Measurements from ENCODE around the gene FZR1. TPM values are rescaled to one million over a fixed set of nuclear protein-coding genes. Genes with fewer than 3 reads are reported as not detected.
"Not testable (repeated sequence)": the region's sequence is repeated elsewhere in the genome, so short reads cannot be mapped to it uniquely, and the experiment has no call there.

The FZR1 gene
- total RNA-seq, 1 experiment from 2014 or later: 57.0 TPM

DNA sequence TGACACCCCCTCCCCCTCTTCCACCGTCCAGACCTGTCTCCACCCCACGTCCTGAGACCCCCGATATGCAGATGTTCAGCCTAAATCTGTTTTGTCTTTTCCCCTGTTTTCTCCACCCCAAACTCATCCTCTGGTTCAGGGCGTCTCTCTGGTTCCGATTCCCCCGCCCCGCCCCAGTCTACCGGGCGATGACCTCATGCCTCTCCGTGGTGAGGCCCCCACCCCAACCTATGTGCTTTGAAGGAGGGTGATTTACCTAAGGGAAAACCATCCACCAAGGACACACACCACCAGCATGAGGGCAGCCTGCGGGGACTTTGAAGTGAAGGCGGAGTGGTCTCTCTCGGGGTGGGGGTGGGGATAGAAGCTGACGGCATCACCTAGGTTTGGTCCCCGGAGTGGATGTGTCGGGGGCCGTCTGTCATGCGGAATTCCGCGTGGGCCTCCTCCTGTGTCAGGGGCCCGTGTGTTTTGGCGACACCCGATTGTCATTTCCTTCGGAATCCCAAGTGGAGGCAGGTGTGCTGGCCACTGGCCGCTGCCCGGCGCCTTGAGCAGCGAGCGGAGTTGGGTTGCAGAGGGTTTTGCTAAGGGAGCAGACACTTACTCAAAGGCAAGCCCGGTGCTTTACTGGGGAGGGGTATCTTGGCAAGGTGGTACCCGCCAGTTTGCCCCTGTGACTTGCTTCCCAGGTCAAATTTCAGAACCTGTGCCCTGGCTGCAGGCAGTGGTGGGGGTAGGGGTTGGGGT lies 1.4 kb downstream of the FZR1 start:
- intact Hi-C loops (cut with micrococcal nuclease; ENCODE audit: unreplicated experiment): no loop called here
- no peak overlapping the region for H2AFZ ChIP-seq
- no peaks in the 10 kb centered on the region for H3K9me3 ChIP-seq (ENCODE audit: insufficient read depth, low read depth)
- ChIA-PET CTCF (interaction anchor here (0.6 kb wide), 1 partner anchor 203 kb away, joined by 3 read pairs; no protein-coding TSS in a partner anchor), POLR2A (ENCODE audit: unreplicated experiment) (interaction anchor here (0.7 kb wide), 1 partner anchor 231 kb away, joined by 3 read pairs; no protein-coding TSS in a partner anchor)
- 0 out of 2 replicates have a peak, but pooled peaks cover 10% of the 10 kb centered on the region for H3K4me1 ChIP-seq (replicated peaks; ENCODE audit: insufficient read depth)
- no peaks in the 10 kb centered on the region for H3K27me3 ChIP-seq (ENCODE audit: insufficient read depth, low read depth)
- H3K79me2 ChIP-seq (ENCODE audit: low read depth): peaks cover 55% of the 10 kb centered on the region
- BruUV-seq (replicated peaks): TSS peak; percentile 45
- H3K4me2 ChIP-seq: peak overlapping the region; percentile 82
- H3K27ac ChIP-seq: no peak overlapping the region
- H3K4me3 ChIP-seq: peak overlapping the region; percentile 68
- H4K20me1 ChIP-seq (ENCODE audit: insufficient read depth): peaks cover 22% of the 10 kb centered on the region
- TF ChIP-seq CTCF (conservative IDR thresholded peaks at IDR 0.05): no peak
- no peak for TF ChIP-seq EZH2 (IDR thresholded peaks at IDR 0.05; ENCODE audit: low read depth)
- no peaks in the 10 kb centered on the region for H3K36me3 ChIP-seq (ENCODE audit: low read depth)
- H3K9me2 ChIP-seq (ENCODE audit: insufficient read depth): no peaks in the 10 kb centered on the region
- no peak for DNase-seq
- H3F3A ChIP-seq (ENCODE audit: insufficient read depth, low read depth): peaks cover 12% of the 10 kb centered on the region; the same call in 1 of the 2 replicates

DNA sequence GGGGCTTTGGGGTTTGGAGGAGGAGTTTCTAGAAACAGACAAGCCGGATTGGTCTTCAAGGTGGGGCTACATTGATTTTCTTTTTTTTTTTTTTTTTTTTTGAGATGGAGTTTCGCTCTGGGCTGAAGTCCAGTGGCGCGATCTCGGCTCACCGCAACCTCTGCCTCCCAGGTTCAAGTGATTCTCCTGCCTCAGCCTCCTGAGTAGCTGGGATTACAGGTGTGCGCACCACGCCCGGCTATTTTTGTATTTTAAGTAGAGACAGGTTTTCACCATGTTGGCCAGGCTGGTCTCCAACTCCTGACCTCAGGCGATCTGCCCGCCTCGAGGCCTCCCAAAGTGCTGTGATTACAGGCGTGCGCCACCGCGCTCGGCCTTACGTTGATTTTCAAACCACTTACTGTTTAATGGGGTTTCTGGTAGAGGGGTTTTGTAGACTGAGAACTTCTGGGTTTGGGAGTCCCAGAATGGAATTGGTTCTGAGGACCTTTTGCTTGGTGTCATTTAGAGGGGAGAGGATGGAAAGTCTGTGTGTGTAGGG lies 2.1 kb downstream of the FZR1 start:
- H3K4me1 ChIP-seq (replicated peaks; ENCODE audit: insufficient read depth): 0 out of 2 replicates have a peak, but pooled peaks cover 10% of the 10 kb centered on the region
- H3K27me3 ChIP-seq (ENCODE audit: insufficient read depth, low read depth); H2AFZ ChIP-seq; H3K27ac ChIP-seq; H3K4me3 ChIP-seq; H3K36me3 ChIP-seq (ENCODE audit: low read depth); BruUV-seq (replicated peaks); H3K9me3 ChIP-seq (ENCODE audit: insufficient read depth, low read depth); DNase-seq; intact Hi-C loops (cut with micrococcal nuclease; ENCODE audit: unreplicated experiment); POLR2A ChIA-PET (ENCODE audit: unreplicated experiment); CTCF ChIA-PET; H3K4me2 ChIP-seq; H3K9me2 ChIP-seq (ENCODE audit: insufficient read depth): not testable (repeated sequence)
- peaks cover 12% of the 10 kb centered on the region; the same call in 1 of the 2 replicates for H3F3A ChIP-seq (ENCODE audit: insufficient read depth, low read depth)
- peaks cover 60% of the 10 kb centered on the region for H3K79me2 ChIP-seq (ENCODE audit: low read depth)
- H4K20me1 ChIP-seq (ENCODE audit: insufficient read depth): peaks cover 22% of the 10 kb centered on the region

DNA sequence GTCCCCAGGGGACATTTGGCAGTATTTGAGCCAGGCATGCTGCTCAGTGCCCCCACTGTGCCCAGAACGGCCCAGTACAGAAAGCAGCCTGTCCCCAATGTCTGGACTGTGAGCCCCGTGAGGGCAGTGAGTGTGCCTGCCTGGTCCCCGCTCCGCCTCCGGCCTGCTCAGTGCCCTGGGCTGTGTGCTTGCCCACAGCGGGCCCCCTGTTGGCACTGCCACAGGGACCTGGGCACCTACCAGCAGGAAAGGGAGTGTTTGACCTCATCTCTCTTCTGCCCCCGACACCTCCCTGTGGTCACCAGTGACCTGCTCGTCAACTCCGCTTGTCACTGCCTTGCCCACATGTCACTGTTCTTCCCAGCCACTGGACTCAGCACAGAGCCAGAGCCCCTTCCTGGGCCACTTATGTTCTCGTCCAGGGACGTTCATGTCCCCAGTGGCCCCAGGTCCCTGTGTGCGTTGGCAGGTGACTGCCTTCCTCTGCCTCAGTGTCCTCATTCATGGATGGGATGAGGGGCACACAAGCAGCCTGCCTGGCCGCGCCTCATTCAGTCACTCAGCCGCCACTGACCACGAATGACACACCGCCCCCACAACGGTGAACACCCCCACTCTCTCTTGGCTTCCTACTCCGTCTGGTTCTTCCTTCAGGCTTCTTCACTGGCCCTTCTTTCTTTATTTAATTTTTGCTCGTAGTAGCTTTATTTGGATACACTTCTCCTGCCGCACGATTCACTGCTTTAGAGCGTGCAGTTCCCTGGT lies 2.8 kb downstream of the FZR1 start:
- Histone ChIP-seq H3K79me2 (ENCODE audit: low read depth) (peaks cover 60% of the 10 kb centered on the region), H3K36me3 (ENCODE audit: low read depth) (no peaks in the 10 kb centered on the region), H3K9me3 (ENCODE audit: insufficient read depth, low read depth) (no peaks in the 10 kb centered on the region), H3K27ac (no peak overlapping the region), H3K4me2 (no peak overlapping the region), H3K27me3 (ENCODE audit: insufficient read depth, low read depth) (no peaks in the 10 kb centered on the region), H3K9me2 (ENCODE audit: insufficient read depth) (no peaks in the 10 kb centered on the region), H2AFZ (no peak overlapping the region), H3K4me1 (replicated peaks; ENCODE audit: insufficient read depth) (0 out of 2 replicates have a peak, but pooled peaks cover 10% of the 10 kb centered on the region), H3F3A (ENCODE audit: insufficient read depth, low read depth) (peaks cover 12% of the 10 kb centered on the region; the same call in 1 of the 2 replicates), H4K20me1 (ENCODE audit: insufficient read depth) (peaks cover 22% of the 10 kb centered on the region), H3K4me3 (no peak overlapping the region)
- BruUV-seq (replicated peaks): no TSS peak
- TF ChIP-seq CTCF (conservative IDR thresholded peaks at IDR 0.05): no peak
- no peak for TF ChIP-seq EZH2 (IDR thresholded peaks at IDR 0.05; ENCODE audit: low read depth)
- CTCF ChIA-PET: no interaction called here
- intact Hi-C loops (cut with micrococcal nuclease; ENCODE audit: unreplicated experiment): no loop called here
- POLR2A ChIA-PET (ENCODE audit: unreplicated experiment): interaction anchor here (0.6 kb wide), 2 partner anchors 33 to 958 kb away, joined by 4 to 7 read pairs; no protein-coding TSS in a partner anchor
- no peak for DNase-seq
